CD14-positive monocyte (primary cell): Measurements from ENCODE around the gene LRIF1. TPM values are rescaled to one million over a fixed set of nuclear protein-coding genes. Genes with fewer than 3 reads are reported as not detected.
"Not testable (repeated sequence)": the region's sequence is repeated elsewhere in the genome, so short reads cannot be mapped to it uniquely, and the experiment has no call there.

Source experiments
- DNase-seq, 3 donors: peaks; one replicate each; pipeline ENCODE4 v3.0.0-alpha.2; 2011 to 2022
- H2AFZ ChIP-seq: 2 replicates; pipeline ENCODE4 v1.6.0; 2012; ENCODE audit warnings: mild to moderate bottlenecking, low read depth, low read length, inconsistent platforms; ENCODE audit not compliant: insufficient read depth, poor library complexity, severe bottlenecking
- H3K27ac ChIP-seq, 2 donors: 1 replicate in 1 of 2; 2 replicates in 1 of 2; pipeline ENCODE4 v1.5.1; 2012 to 2013; ENCODE audit warnings: low read length in 2 of 2, control low read depth in 1 of 2, inconsistent platforms in 1 of 2, low read depth in 1 of 2, mild to moderate bottlenecking in 1 of 2
- H3K27me3 ChIP-seq, 2 donors: one replicate each; pipeline versions ENCODE4 v1.6.0 to v1.6.1; 2011 to 2013; ENCODE audit warnings: low read length in 2 of 2; ENCODE audit not compliant: control insufficient read depth in 2 of 2, insufficient read depth in 2 of 2
- H3K36me3 ChIP-seq, 2 donors: replicated peaks in 1 of 2; 1 replicate in 1 of 2; 2 replicates in 1 of 2; pipeline versions ENCODE4 v1.5.1 to v1.6.1; 2012 to 2013; ENCODE audit warnings: low read length in 2 of 2, control low read depth in 1 of 2, inconsistent platforms in 1 of 2, mild to moderate bottlenecking in 1 of 2; ENCODE audit not compliant: insufficient read depth in 2 of 2, control insufficient read depth in 1 of 2
- H3K4me1 ChIP-seq, 2 donors: 1 replicate in 1 of 2; 2 replicates in 1 of 2; pipeline versions ENCODE4 v1.5.1 to v1.6.1; 2012 to 2013; ENCODE audit warnings: low read length in 2 of 2, control low read depth in 1 of 2, inconsistent platforms in 1 of 2, mild to moderate bottlenecking in 1 of 2, moderate library complexity in 1 of 2; ENCODE audit not compliant: insufficient read depth in 2 of 2, control insufficient read depth in 1 of 2
- H3K4me2 ChIP-seq: replicated peaks from 2 replicates; pipeline ENCODE3; 2012; ENCODE audit warnings: low read length, moderate library complexity, mild to moderate bottlenecking; ENCODE audit not compliant: poor library complexity, severe bottlenecking; ENCODE audit errors: extremely low read depth
- H3K4me3 ChIP-seq, 3 experiments: fragments of 200-600 bp in 1 of 3; sonication (generic) in 1 of 3; replicated peaks in 1 of 3; 1 replicate in 2 of 3; 2 replicates in 1 of 3; pipeline ENCODE4 v1.5.1; 2011 to 2013; ENCODE audit warnings: low read length in 3 of 3, mild to moderate bottlenecking in 3 of 3, control low read depth in 2 of 3, low read depth in 2 of 3, inconsistent platforms in 1 of 3, moderate library complexity in 1 of 3
- H3K79me2 ChIP-seq: 2 replicates; pipeline ENCODE4 v1.6.0; 2012; ENCODE audit warnings: mild to moderate bottlenecking, control low read depth, inconsistent platforms, low read length, moderate library complexity; ENCODE audit not compliant: insufficient read depth
- H3K9ac ChIP-seq: 2 replicates; pipeline ENCODE4 v1.6.0; 2017; ENCODE audit warnings: low read length, mild to moderate bottlenecking; ENCODE audit not compliant: insufficient read depth, poor library complexity, severe bottlenecking
- H3K9me3 ChIP-seq, 2 donors: replicated peaks in 1 of 2; 1 replicate in 1 of 2; 2 replicates in 1 of 2; pipeline versions ENCODE4 v1.5.1 to v1.6.1; 2012 to 2013; ENCODE audit warnings: low read length in 2 of 2, control low read depth in 1 of 2; ENCODE audit not compliant: control insufficient read depth in 1 of 2, insufficient read depth in 1 of 2
- H4K20me1 ChIP-seq: 2 replicates; pipeline ENCODE4 v1.6.0; 2012; ENCODE audit warnings: mild to moderate bottlenecking, low read length, control low read depth, moderate library complexity; ENCODE audit not compliant: insufficient read depth
- H3K27ac Mint-ChIP-seq, 7 donors: one replicate each; pipeline ENCODE4 v1.8.0; 2020; ENCODE audit warnings: mild to moderate bottlenecking in 7 of 7, mixed read lengths in 7 of 7, moderate library complexity in 6 of 7, inconsistent platforms in 2 of 7
- H3K27me3 Mint-ChIP-seq, 3 donors: one replicate each; pipeline ENCODE4 v1.8.0; 2021 to 2022; ENCODE audit warnings: low read depth in 3 of 3, mild to moderate bottlenecking in 3 of 3, mixed read lengths in 3 of 3, moderate library complexity in 3 of 3, inconsistent platforms in 1 of 3
- H3K36me3 Mint-ChIP-seq, 2 donors: one replicate each; pipeline ENCODE4 v1.8.0; 2020; ENCODE audit warnings: mixed read lengths in 2 of 2, inconsistent platforms in 1 of 2, mild to moderate bottlenecking in 1 of 2
- H3K4me1 Mint-ChIP-seq: one replicate; pipeline ENCODE4 v1.8.0; 2020; ENCODE audit warnings: mild to moderate bottlenecking, mixed read lengths
- H3K4me3 Mint-ChIP-seq, 2 donors: one replicate each; pipeline ENCODE4 v1.8.0; 2020; ENCODE audit warnings: mild to moderate bottlenecking in 2 of 2, mixed read lengths in 2 of 2, moderate library complexity in 1 of 2
- H3K9me3 Mint-ChIP-seq, 7 donors: one replicate each; pipeline ENCODE4 v1.8.0; 2020 to 2022; ENCODE audit warnings: mixed read lengths in 7 of 7, mild to moderate bottlenecking in 6 of 7, moderate library complexity in 6 of 7, inconsistent platforms in 2 of 7
- WGBS: methylation state at CpG from one replicate; pipeline ENCODE4 v1.1.5; 2013; ENCODE audit warnings: missing lambda C conversion rate; ENCODE audit not compliant: insufficient coverage; 5-methylcytosine and 5-hydroxymethylcytosine counted together
- intact Hi-C, 2 donors: fragments of 100-400 bp; cut with micrococcal nuclease; formaldehyde crosslinking; loops; one replicate each; pipeline versions ENCODE4 v1.15.0 to v1.15.1; 2023
- polyA plus RNA-seq, 3 donors: library from polyadenylated mRNA; depleted of rRNA in 1 of 3; unstranded in 2 of 3; stranded (reverse) in 1 of 3; fragments of 300-500 nt in 2 of 3; fragments of >200 nt in 1 of 3; fragmentation: Illumina TruSeq in 2 of 3; gene quantifications; 1 replicate in 2 of 3; 2 replicates in 1 of 3; pipeline ENCODE4 v1.2.3, GENCODE V29; 2012 to 2021
- TF ChIP-seq, protein P1 (sequence below): fragments of 200-600 bp; IDR thresholded peaks from one replicate; pipeline ENCODE4 v1.8.0; 2022; ENCODE audit warnings: antibody characterized with exemption, mild to moderate bottlenecking

The LRIF1 gene
- polyA plus RNA-seq, 3 donors = 1.8 to 8.2 (median 4.0) TPM

DNA sequence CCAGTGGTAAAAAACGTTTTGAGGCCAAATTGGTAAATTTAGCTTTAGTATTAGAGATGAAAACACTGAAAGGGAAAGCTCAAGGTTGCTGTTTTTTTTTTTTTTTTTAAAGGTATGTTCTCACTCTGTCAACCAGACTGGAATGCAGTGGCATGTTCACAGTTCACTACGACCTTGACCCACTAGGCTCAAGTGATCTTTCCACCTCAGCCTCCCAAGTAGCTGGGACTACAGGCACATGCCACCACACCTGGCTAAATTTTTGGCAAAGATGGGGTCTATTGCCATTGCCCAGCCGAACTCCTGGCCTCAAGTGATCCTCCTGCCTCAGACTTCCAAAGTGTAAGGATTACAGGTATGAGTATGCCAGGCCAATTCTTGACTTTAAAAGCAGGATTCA, 18.9 kb downstream of the LRIF1 start:
- Mint-ChIP-seq H3K27me3 (no peaks in the 10 kb centered on the region), H3K4me1 (peaks cover 11% of the 10 kb centered on the region), H3K9me3 (peaks cover 4 to 22% (median 14%) of the 10 kb centered on the region in 7 donors), H3K27ac (no peak overlapping the region), H3K36me3 (peaks cover 18 to 34% of the 10 kb centered on the region in 2 donors), H3K4me3 (no peak overlapping the region)
- no peak for DNase-seq
- TF ChIP-seq, protein P1, sequence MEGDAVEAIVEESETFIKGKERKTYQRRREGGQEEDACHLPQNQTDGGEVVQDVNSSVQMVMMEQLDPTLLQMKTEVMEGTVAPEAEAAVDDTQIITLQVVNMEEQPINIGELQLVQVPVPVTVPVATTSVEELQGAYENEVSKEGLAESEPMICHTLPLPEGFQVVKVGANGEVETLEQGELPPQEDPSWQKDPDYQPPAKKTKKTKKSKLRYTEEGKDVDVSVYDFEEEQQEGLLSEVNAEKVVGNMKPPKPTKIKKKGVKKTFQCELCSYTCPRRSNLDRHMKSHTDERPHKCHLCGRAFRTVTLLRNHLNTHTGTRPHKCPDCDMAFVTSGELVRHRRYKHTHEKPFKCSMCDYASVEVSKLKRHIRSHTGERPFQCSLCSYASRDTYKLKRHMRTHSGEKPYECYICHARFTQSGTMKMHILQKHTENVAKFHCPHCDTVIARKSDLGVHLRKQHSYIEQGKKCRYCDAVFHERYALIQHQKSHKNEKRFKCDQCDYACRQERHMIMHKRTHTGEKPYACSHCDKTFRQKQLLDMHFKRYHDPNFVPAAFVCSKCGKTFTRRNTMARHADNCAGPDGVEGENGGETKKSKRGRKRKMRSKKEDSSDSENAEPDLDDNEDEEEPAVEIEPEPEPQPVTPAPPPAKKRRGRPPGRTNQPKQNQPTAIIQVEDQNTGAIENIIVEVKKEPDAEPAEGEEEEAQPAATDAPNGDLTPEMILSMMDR = no peak
- H3K79me2 ChIP-seq = no peaks in the 10 kb centered on the region
- H3K4me3 ChIP-seq = no peak overlapping the region
- H3K9me3 ChIP-seq = peaks cover 7 to 9% of the 10 kb centered on the region in 2 donors
- H3K36me3 ChIP-seq = peaks cover 7 to 27% of the 10 kb centered on the region in 2 donors
- no peaks in the 10 kb centered on the region for H3K4me1 ChIP-seq
- H3K9ac ChIP-seq = no peak overlapping the region
- WGBS = 100% methylated on average over 1 of the region's 3 CpGs
- H3K27ac ChIP-seq = no peak overlapping the region
- intact Hi-C loops = no loop called here
- no peaks in the 10 kb centered on the region for H4K20me1 ChIP-seq
- no peaks in the 10 kb centered on the region for H3K27me3 ChIP-seq
- no peak overlapping the region for H3K4me2 ChIP-seq
- no peak overlapping the region for H2AFZ ChIP-seq

DNA sequence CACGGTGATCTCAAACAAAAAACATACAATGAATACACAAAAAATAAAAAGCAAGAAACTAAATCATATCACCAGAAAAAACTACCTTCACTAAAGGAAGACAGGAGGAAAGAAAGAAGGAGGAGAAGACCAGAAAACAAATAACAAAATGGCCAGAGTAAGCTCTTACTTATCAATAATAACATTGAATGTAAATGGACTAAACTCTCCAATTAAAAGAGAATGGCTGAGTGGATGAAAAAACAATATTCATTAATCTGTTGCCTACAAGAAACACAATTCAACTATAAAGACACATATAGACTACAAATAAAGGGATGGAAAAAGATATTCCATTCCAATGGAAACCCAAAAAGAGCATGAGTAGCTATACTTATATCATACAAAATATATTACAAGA, 27.2 kb downstream of the LRIF1 start:
- Histone ChIP-seq H2AFZ (no peak overlapping the region), H3K4me3 (no peak overlapping the region), H3K4me1 (no peaks in the 10 kb centered on the region), H3K27ac (no peak overlapping the region), H3K4me2 (no peak overlapping the region), H3K79me2 (no peaks in the 10 kb centered on the region), H3K9me3 (peaks cover 0 to 14% of the 10 kb centered on the region in 2 donors), H3K36me3 (no peaks in the 10 kb centered on the region), H3K27me3 (no peaks in the 10 kb centered on the region), H3K9ac (no peak overlapping the region), H4K20me1 (no peaks in the 10 kb centered on the region)
- no CpG with 5 or more reads among the region's 1 CpG for whole genome bisulfite sequencing
- H3K27me3 Mint-ChIP-seq = peaks cover 0 to 3% (median 0%) of the 10 kb centered on the region in 3 donors
- TF ChIP-seq, protein P1 = no peak
- intact Hi-C loops = no loop called here
- no peak overlapping the region for H3K4me3 Mint-ChIP-seq
- H3K9me3 Mint-ChIP-seq = peaks cover 13 to 35% (median 29%) of the 10 kb centered on the region in 7 donors
- no peak for DNase-seq
- H3K27ac Mint-ChIP-seq = no peak overlapping the region
- no peaks in the 10 kb centered on the region for H3K4me1 Mint-ChIP-seq
- H3K36me3 Mint-ChIP-seq = no peaks in the 10 kb centered on the region

DNA sequence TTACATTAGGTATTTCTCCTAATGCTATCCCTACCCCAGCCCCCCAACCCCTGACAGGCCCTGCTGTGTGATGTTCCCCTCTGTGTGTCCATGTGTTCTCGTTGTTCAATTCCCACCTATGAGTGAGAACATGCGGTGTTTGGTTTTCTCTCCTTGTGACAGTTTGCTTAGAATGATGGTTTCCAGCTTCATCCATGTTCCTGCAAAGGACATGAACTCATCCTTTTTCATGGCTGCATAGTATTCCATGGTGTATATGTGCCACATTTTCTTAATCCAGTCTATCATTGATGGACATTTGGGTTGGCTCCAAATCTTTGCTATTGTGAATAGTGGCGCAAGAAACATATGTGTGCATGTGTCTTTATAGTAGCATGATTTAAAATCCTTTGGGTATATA, 32.6 kb downstream of the LRIF1 start:
- H4K20me1 ChIP-seq, H3K27ac ChIP-seq, H3K36me3 Mint-ChIP-seq, H3K27me3 Mint-ChIP-seq, H3K4me3 Mint-ChIP-seq, H3K4me2 ChIP-seq, H3K27me3 ChIP-seq, H3K9ac ChIP-seq, DNase-seq, H3K79me2 ChIP-seq, H3K27ac Mint-ChIP-seq, H3K4me3 ChIP-seq, H3K4me1 Mint-ChIP-seq, H3K4me1 ChIP-seq, intact Hi-C loops, H2AFZ ChIP-seq, H3K36me3 ChIP-seq: not testable (repeated sequence)
- WGBS = no CpG with 5 or more reads among the region's 3 CpGs
- peaks cover 5 to 31% (median 13%) of the 10 kb centered on the region in 7 donors for H3K9me3 Mint-ChIP-seq
- peaks cover 0 to 14% of the 10 kb centered on the region in 2 donors for H3K9me3 ChIP-seq
